DND-41 (cell line): ENCODE measurements around the gene ESPL1.
A peak's percentile ranks its signal among the peaks of the same experiment; 100 is the strongest.

Experiments
- EZH2 ChIP-seq: IDR thresholded peaks from 3 replicates; pipeline ENCODE4 v1.6.1; 2012; ENCODE audit warnings: borderline replicate concordance, low read depth, mild to moderate bottlenecking, moderate library complexity, low read length, inconsistent platforms; ENCODE audit not compliant: severe bottlenecking
- TF ChIP-seq, protein P1 (sequence below): IDR thresholded peaks from 2 replicates; pipeline ENCODE4 v1.5.1; 2012; ENCODE audit warnings: borderline replicate concordance, low read length, moderate library complexity, mild to moderate bottlenecking; ENCODE audit not compliant: poor library complexity, severe bottlenecking; ENCODE audit errors: extremely low read depth

DNA sequence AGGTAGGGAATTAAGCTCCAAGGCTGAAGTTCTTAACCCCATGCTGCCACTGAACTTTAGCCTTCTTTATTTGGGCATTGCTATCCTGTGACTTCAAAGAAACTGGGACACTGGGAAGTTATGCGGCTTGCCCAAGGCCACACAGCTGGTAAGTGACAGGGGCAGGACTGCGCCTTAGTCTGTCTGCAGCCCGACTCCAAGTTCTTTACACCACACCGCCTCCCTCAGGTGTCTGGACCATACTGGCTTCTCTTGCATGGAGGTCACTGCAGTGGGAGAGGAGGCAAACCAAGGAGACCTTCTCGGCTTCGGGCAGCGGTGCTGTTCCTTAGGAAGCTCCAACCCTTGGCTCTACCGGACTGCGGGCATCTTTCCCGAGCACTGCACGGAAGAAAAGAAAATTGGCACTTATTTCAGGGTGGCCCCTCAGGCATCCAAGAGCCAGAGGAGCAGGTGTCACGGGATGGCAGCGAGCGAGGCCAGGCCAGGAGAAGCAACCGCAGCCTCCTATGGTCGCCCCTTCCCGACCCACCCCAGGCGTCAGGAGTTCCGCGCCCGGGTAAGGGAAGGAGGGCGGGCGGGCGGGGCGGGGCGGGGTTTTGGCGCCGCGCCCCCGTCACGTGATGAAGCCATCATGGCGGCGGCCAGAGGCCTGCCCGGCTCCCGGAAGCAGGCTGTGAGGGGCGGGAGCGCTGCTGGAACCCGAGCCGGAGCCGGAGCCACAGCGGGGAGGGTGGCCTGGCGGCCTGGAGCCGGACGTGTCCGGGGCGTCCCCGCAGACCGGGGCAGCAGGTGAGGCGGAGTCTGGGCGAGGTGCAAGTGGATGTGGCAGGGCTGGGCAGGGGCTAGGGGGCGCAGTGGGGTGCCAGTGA lies 16.4 kb upstream of the ESPL1 start:
- TF ChIP-seq EZH2: no peak
- TF ChIP-seq, protein P1, sequence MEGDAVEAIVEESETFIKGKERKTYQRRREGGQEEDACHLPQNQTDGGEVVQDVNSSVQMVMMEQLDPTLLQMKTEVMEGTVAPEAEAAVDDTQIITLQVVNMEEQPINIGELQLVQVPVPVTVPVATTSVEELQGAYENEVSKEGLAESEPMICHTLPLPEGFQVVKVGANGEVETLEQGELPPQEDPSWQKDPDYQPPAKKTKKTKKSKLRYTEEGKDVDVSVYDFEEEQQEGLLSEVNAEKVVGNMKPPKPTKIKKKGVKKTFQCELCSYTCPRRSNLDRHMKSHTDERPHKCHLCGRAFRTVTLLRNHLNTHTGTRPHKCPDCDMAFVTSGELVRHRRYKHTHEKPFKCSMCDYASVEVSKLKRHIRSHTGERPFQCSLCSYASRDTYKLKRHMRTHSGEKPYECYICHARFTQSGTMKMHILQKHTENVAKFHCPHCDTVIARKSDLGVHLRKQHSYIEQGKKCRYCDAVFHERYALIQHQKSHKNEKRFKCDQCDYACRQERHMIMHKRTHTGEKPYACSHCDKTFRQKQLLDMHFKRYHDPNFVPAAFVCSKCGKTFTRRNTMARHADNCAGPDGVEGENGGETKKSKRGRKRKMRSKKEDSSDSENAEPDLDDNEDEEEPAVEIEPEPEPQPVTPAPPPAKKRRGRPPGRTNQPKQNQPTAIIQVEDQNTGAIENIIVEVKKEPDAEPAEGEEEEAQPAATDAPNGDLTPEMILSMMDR: peak; percentile 62
